Right lobe of liver (tissue), 6 donors: Measurements from ENCODE around the gene MAPKAPK2. TPM values are rescaled to one million over a fixed set of nuclear protein-coding genes. Genes with fewer than 3 reads are reported as not detected.

Source experiments
- ATAC-seq, 4 donors: fragments of 200-7000 bp; cut with Tn5 transposase; one replicate each; pipeline ENCODE4 v1.9.1; 2020; ENCODE audit warnings: mild to moderate bottlenecking in 4 of 4, moderate library complexity in 4 of 4
- DNase-seq, 3 donors: peaks; one replicate each; pipeline ENCODE4 v3.0.0-alpha.2; 2020
- H3K27ac ChIP-seq, 3 donors: fragments of 200-600 bp; one replicate each; pipeline ENCODE4 v1.8.0; 2022
- H3K27me3 ChIP-seq, 2 donors: fragments of 200-600 bp; one replicate each; pipeline ENCODE4 v1.8.0; 2022
- H3K36me3 ChIP-seq, 4 donors: fragments of 200-600 bp; sonication (generic) in 1 of 4; one replicate each; pipeline versions ENCODE4 v1.5.1 to v1.8.0; 2017 to 2022; ENCODE audit warnings: control low read depth in 1 of 4
- H3K4me1 ChIP-seq, 4 donors: fragments of 200-600 bp; sonication (generic) in 1 of 4; one replicate each; pipeline versions ENCODE4 v1.5.1 to v1.8.0; 2017 to 2022; ENCODE audit warnings: control low read depth in 1 of 4
- H3K4me3 ChIP-seq, 3 donors: fragments of 200-600 bp; one replicate each; pipeline ENCODE4 v1.8.0; 2022
- H3K9me3 ChIP-seq, 4 donors: fragments of 200-600 bp; sonication (generic) in 1 of 4; one replicate each; pipeline versions ENCODE4 v1.5.1 to v1.8.0; 2017 to 2022; ENCODE audit warnings: control low read depth in 1 of 4
- CTCF ChIP-seq, 4 donors: fragments of 200-600 bp in 3 of 4; fragments of 450-650 bp in 1 of 4; IDR thresholded peaks; one replicate each; pipeline versions ENCODE4 v1.5.1 to v1.8.0; 2016 to 2022; ENCODE audit warnings: antibody characterized with exemption in 4 of 4, mild to moderate bottlenecking in 2 of 4
- POLR2A ChIP-seq: fragments of 450-650 bp; IDR thresholded peaks from one replicate; pipeline ENCODE4 v1.6.1; 2017; ENCODE audit warnings: antibody characterized with exemption, mild to moderate bottlenecking
- WGBS: methylation state at CpG from one replicate; pipeline ENCODE4 v1.1.6; 2018; ENCODE audit warnings: low coverage, low lambda C conversion rate; ENCODE audit not compliant: insufficient coverage; ENCODE audit errors: missing lambda C conversion rate; 5-methylcytosine and 5-hydroxymethylcytosine counted together
- intact Hi-C, 2 donors: fragments of 100-400 bp; cut with DNase I; formaldehyde crosslinking; loops; one replicate each; pipeline versions ENCODE4 v1.11.2 to v1.14.1; 2022
- total RNA-seq, 6 experiments: library from RNA; depleted of rRNA in 2 of 6; stranded (reverse); fragments of >200 nt in 2 of 6; fragmentation: NEBNext Ultra II Directional in 3 of 6; extraction: Animal tissue kit (Norgen Biotek cat#: 25700) in 3 of 6; gene quantifications; one replicate each; pipeline versions ENCODE4 v1.1.0 to v1.2.4, GENCODE V29; 2016 to 2023
- donor health status: DM: no; HTN: yes; CAD: no.
- donor health status: DM: no; HTN: no; CAD: no.
- donor health status: DM: no; HTN: no; CAD: no.
- donor health status: DM: no; HTN: yes; CAD: no.
- donor health status: DM: no; HTN: yes; CAD: no.

Gene MAPKAPK2
- total RNA-seq, 6 experiments from 2014 or later: 25.6 to 46.6 (median 34.0) TPM

DNA sequence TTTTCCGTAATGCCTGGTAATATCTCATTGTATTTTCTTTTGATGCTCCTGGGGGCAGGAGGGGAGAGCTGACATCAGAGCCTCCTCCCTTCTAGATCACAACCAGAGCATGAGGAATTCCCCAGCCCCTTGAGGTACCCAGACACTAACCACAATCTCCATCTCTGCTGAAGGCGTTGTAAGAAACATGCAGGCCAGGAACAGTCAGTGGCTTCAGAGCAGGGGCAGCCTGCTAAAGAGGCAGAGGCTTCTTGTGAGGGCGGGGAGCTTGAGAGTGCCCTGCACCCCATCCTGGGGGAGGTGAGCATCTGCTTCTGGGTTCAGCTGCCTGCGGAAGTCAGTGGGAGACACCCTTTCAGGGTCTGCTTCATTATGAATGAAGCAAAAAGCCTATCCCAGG, 19.0 kb downstream of the MAPKAPK2 start:
- Histone ChIP-seq H3K4me3 (no peak overlapping the region), H3K36me3 (no peaks in the 10 kb centered on the region), H3K27me3 (no peaks in the 10 kb centered on the region), H3K4me1 (peaks cover 8 to 70% (median 26%) of the 10 kb centered on the region in 4 donors), H3K9me3 (no peaks in the 10 kb centered on the region), H3K27ac (no peak overlapping the region)
- ATAC-seq (no peak), DNase-seq (no peak)
- TF ChIP-seq POLR2A (no peak), CTCF (IDR thresholded peaks at IDR 0.05) (no peak)
- intact Hi-C loops: no loop called here
- WGBS: 40% methylated on average over 2 of the region's 4 CpGs

- Histone ChIP-seq H3K27me3 (no peaks in the 10 kb centered on the region), H3K36me3 (no peaks in the 10 kb centered on the region), H3K27ac (no peak overlapping the region), H3K4me1 (peaks cover 7 to 70% (median 27%) of the 10 kb centered on the region in 4 donors), H3K9me3 (no peaks in the 10 kb centered on the region), H3K4me3 (no peak overlapping the region)
- no peak for ATAC-seq
- 69% methylated on average over 7 of the region's 9 CpGs for WGBS
- intact Hi-C loops: no loop called here
- TF ChIP-seq POLR2A (no peak), CTCF (IDR thresholded peaks at IDR 0.05) (no peak)
- DNase-seq: no peak
Measured at GRCh38 chr1:206704226-206704625, 19.5 kb downstream of the MAPKAPK2 start.

DNA sequence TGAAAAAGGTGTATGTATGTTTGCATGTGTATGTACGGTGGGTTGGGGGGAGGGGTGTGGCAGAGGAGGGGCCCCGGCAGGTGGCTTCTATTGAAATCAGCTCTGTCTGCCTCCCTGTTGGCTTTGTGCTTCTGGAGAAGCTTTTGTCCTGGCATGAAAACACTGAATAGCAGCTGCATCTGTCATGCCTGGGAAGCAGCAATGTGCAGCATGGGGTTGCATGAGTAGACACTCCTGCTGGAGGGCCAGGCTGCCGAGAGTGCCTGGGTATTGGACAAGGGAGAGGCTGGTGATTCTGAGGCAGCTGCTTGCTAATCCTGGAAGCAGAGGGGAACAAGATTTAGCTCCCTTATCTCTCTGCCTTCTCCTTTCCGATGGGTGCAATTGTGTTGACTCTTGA, 20.5 kb downstream of the MAPKAPK2 start:
- ATAC-seq: no peak

DNA sequence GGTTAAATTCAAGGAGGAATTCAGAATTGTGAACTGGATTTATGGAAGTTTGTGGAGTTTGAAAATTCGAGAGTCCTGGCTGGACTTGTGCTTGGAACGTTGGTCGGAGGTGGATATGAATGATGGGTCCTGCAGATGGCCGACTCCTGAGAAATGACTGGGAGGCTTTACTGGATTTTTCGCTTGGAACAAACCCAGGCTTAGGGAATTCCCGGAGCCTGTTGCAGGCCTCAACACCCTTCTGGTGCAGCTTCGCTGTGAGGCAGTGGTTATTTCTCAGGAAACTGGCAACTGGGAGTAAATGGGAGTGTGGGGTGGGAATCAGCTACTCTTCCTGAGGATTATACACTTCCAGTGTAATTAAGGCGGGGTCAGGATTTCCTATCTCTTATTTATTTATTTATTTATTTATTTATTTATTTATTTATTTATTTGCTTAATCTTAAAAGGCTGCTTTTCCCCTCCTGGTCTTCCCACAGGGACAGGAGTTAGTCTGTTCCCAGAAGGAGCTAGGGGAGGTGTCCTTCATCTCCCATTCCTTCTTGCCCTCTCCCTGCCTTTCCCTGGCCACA, 21.1 kb downstream of the MAPKAPK2 start:
- Histone ChIP-seq H3K4me1 (peaks cover 0 to 66% (median 19%) of the 10 kb centered on the region in 4 donors), H3K36me3 (no peaks in the 10 kb centered on the region), H3K4me3 (no peak overlapping the region), H3K9me3 (no peaks in the 10 kb centered on the region), H3K27ac (no peak overlapping the region), H3K27me3 (no peaks in the 10 kb centered on the region)
- no peak for DNase-seq
- no peak for ATAC-seq
- 66% methylated on average over 6 of the region's 8 CpGs for WGBS
- no peak for TF ChIP-seq POLR2A
- no peak for TF ChIP-seq CTCF (IDR thresholded peaks at IDR 0.05)
- intact Hi-C loops: no loop called here

More for the DNA sequence above, 20.5 kb downstream of the MAPKAPK2 start:
- no peaks in the 10 kb centered on the region for H3K27me3 ChIP-seq
- WGBS: 56% methylated on average over 3 of the region's 4 CpGs
- H3K4me3 ChIP-seq: no peak overlapping the region
- no peak for TF ChIP-seq POLR2A
- no peak for TF ChIP-seq CTCF (IDR thresholded peaks at IDR 0.05)
- intact Hi-C loops: no loop called here
- no peak for DNase-seq
- H3K4me1 ChIP-seq: peaks cover under 1 to 70% (median 25%) of the 10 kb centered on the region in 4 donors
- H3K9me3 ChIP-seq: no peaks in the 10 kb centered on the region
- no peak overlapping the region for H3K27ac ChIP-seq
- no peaks in the 10 kb centered on the region for H3K36me3 ChIP-seq
